SK-N-SH (cell line): ENCODE measurements around the gene LANCL2. TPM values are rescaled to one million over a fixed set of nuclear protein-coding genes. Genes with fewer than 3 reads are reported as not detected.
A peak's percentile ranks its signal among the peaks of the same experiment; 100 is the strongest.

Experiments used
- CTCF ChIA-PET: fragments of 300-600, 350-600 bp; formaldehyde crosslinking; extraction: SDS; loops from one replicate; lab custom pipeline; 2021; lab: Yijun Ruan, JAX
- POLR2A ChIA-PET: fragments of 350-600 bp; sonication (Branson Sonifier 250); formaldehyde crosslinking; extraction: SDS; loops from one replicate; lab custom pipeline; 2020; ENCODE audit warnings: antibody characterized with exemption, inconsistent platforms; lab: Yijun Ruan, JAX
- DNase-seq: peaks from one replicate; pipeline ENCODE4 v3.0.0; 2012
- H2AFZ ChIP-seq: fragments of 200-600 bp; sonication (generic); 2 replicates; pipeline ENCODE4 v1.8.1; 2016; ENCODE audit warnings: antibody characterized with exemption, mild to moderate bottlenecking, low read depth
- H3F3A ChIP-seq: fragments of 200-600 bp; sonication (generic); replicated peaks from 2 replicates; pipeline ENCODE3; 2016; ENCODE audit warnings: antibody characterized with exemption, mild to moderate bottlenecking; ENCODE audit not compliant: insufficient read depth
- H3K27ac ChIP-seq, 2 experiments: fragments of 200-500 bp in 1 of 2; fragments of 200-600 bp in 1 of 2; sonication (Bioruptor generic) in 1 of 2; sonication (generic), shearing (Covaris generic) in 1 of 2; 2 replicates each; pipeline versions ENCODE4 v1.5.1 to v1.6.1; 2014 to 2016; ENCODE audit warnings: low read depth in 2 of 2, inconsistent platforms in 1 of 2, low read length in 1 of 2, mild to moderate bottlenecking in 1 of 2, mixed read lengths in 1 of 2
- H3K27me3 ChIP-seq: fragments of 200-600 bp; sonication (generic), shearing (Covaris generic); 2 replicates; pipeline ENCODE4 v1.6.1; 2016; ENCODE audit warnings: mixed run types; ENCODE audit not compliant: insufficient read depth
- H3K36me3 ChIP-seq, 2 experiments: fragments of 200-500 bp in 1 of 2; fragments of 200-600 bp in 1 of 2; sonication (Bioruptor generic) in 1 of 2; sonication (generic) in 1 of 2; replicated peaks in 1 of 2; 2 replicates each; pipeline versions ENCODE3 to v1.5.1; 2014 to 2016; ENCODE audit warnings: low read length in 1 of 2, mild to moderate bottlenecking in 1 of 2; ENCODE audit not compliant: insufficient read depth in 2 of 2, control insufficient read depth in 1 of 2
- H3K4me1 ChIP-seq, 2 experiments: fragments of 200-500 bp in 1 of 2; fragments of 200-600 bp in 1 of 2; sonication (Bioruptor generic) in 1 of 2; sonication (generic), shearing (Covaris generic) in 1 of 2; 2 replicates each; pipeline versions ENCODE4 v1.5.1 to v1.6.1; 2014 to 2016; ENCODE audit warnings: low read depth in 1 of 2, low read length in 1 of 2, mixed run types in 1 of 2; ENCODE audit not compliant: insufficient read depth in 2 of 2, control insufficient read depth in 1 of 2
- H3K4me2 ChIP-seq: fragments of 200-600 bp; sonication (generic), shearing (Covaris generic); 2 replicates; pipeline ENCODE4 v1.6.1; 2017; ENCODE audit warnings: mixed run types
- H3K4me3 ChIP-seq, 2 experiments: fragments of 200-500 bp in 1 of 2; fragments of 200-600 bp in 1 of 2; sonication (Bioruptor generic) in 1 of 2; sonication (generic), shearing (Covaris generic) in 1 of 2; 2 replicates each; pipeline versions ENCODE4 v1.5.1 to v1.8.1; 2014 to 2016; ENCODE audit warnings: low read depth in 2 of 2, inconsistent platforms in 1 of 2, low read length in 1 of 2, mild to moderate bottlenecking in 1 of 2, mixed read lengths in 1 of 2, moderate library complexity in 1 of 2
- H3K79me2 ChIP-seq: fragments of 200-600 bp; sonication (generic); 2 replicates; pipeline ENCODE4 v1.8.1; 2017; ENCODE audit warnings: mild to moderate bottlenecking; ENCODE audit not compliant: insufficient read depth
- H3K9ac ChIP-seq: fragments of 200-600 bp; sonication (generic); 2 replicates; pipeline ENCODE4 v1.6.1; 2017; ENCODE audit warnings: mixed run types
- H3K9me2 ChIP-seq: fragments of 200-600 bp; sonication (generic); 2 replicates; pipeline ENCODE4 v1.6.1; 2017; ENCODE audit warnings: mixed run types
- H3K9me3 ChIP-seq: fragments of 200-600 bp; sonication (generic); 2 replicates; pipeline ENCODE4 v1.6.1; 2017; ENCODE audit warnings: mixed run types, mild to moderate bottlenecking, moderate library complexity
- H4K20me1 ChIP-seq: fragments of 200-600 bp; sonication (generic); 2 replicates; pipeline ENCODE4 v1.6.1; 2017; ENCODE audit warnings: mild to moderate bottlenecking, mixed run types; ENCODE audit not compliant: insufficient read depth
- FOSL2 ChIP-seq: IDR thresholded peaks from 2 replicates; pipeline ENCODE4 v1.4.0; 2012; ENCODE audit warnings: low read depth, mild to moderate bottlenecking, moderate library complexity, borderline replicate concordance
- FOXJ3 ChIP-seq: sonication (generic); formaldehyde crosslinking; IDR thresholded peaks from 2 replicates; pipeline ENCODE4 v1.5.1; 2020; ENCODE audit warnings: mild to moderate bottlenecking, missing genetic modification reagents
- GABPA ChIP-seq: IDR thresholded peaks from 2 replicates; pipeline ENCODE4 v1.4.0; 2012; ENCODE audit warnings: low read depth, mild to moderate bottlenecking
- GATA2 ChIP-seq: sonication (generic); formaldehyde crosslinking; IDR thresholded peaks from 2 replicates; pipeline ENCODE4 v1.5.0; 2020; ENCODE audit warnings: mild to moderate bottlenecking, missing genetic modification reagents
- JUND ChIP-seq: IDR thresholded peaks from 2 replicates; pipeline ENCODE4 v1.4.0; 2012
- MXI1 ChIP-seq: IDR thresholded peaks from 2 replicates; pipeline ENCODE4 v1.6.1; 2012; ENCODE audit warnings: mild to moderate bottlenecking, low read depth, low read length, improper control_type of control experiment
- NFIC ChIP-seq: IDR thresholded peaks from 2 replicates; pipeline ENCODE4 v1.4.0; 2012; ENCODE audit warnings: borderline replicate concordance
- NRF1 ChIP-seq: IDR thresholded peaks from 2 replicates; pipeline ENCODE4 v1.6.1; 2012; ENCODE audit warnings: low read depth, mild to moderate bottlenecking, low read length
- RCOR1 ChIP-seq: fragments of 150-350 bp; IDR thresholded peaks from 2 replicates; pipeline ENCODE4 v1.6.1; 2017; ENCODE audit warnings: antibody characterized with exemption, low read length
- RFX5 ChIP-seq: IDR thresholded peaks from 2 replicates; pipeline ENCODE4 v1.6.1; 2012; ENCODE audit warnings: mild to moderate bottlenecking, improper control_type of control experiment, low read length
- RXRA ChIP-seq: IDR thresholded peaks from 2 replicates; pipeline ENCODE4 v1.4.0; 2012; ENCODE audit warnings: low read depth, mild to moderate bottlenecking, borderline replicate concordance
- TAF1 ChIP-seq: IDR thresholded peaks from 2 replicates; pipeline ENCODE4 v1.6.1; 2012; ENCODE audit warnings: low read depth, mild to moderate bottlenecking, low read length, moderate library complexity, borderline replicate concordance
- TCF12 ChIP-seq: IDR thresholded peaks from 2 replicates; pipeline ENCODE4 v1.4.0; 2012
- WGBS: methylation state at CpG from one replicate; pipeline ENCODE4 v1.1.6; 2017; ENCODE audit warnings: low lambda C conversion rate; 5-methylcytosine and 5-hydroxymethylcytosine counted together
- polyA plus RNA-seq, 3 experiments: library from polyadenylated mRNA; depleted of rRNA; stranded (reverse); fragments of >200 nt; gene quantifications; 2 replicates each; pipeline ENCODE4 v1.2.3, GENCODE V29; 2012
- TF ChIP-seq, protein P1 (sequence below): fragments of 150-350 bp; IDR thresholded peaks from 2 replicates; pipeline ENCODE4 v1.6.1; 2016; ENCODE audit warnings: mild to moderate bottlenecking, low read depth, low read length
- TF ChIP-seq, protein P2 (sequence below): IDR thresholded peaks from 2 replicates; pipeline ENCODE4; 2012
- TF ChIP-seq, protein P3 (sequence below): fragments of 200-600 bp; sonication (generic); IDR thresholded peaks from 2 replicates; pipeline ENCODE4 v1.6.1; 2017; ENCODE audit warnings: antibody characterized with exemption, mild to moderate bottlenecking, moderate library complexity
- TF ChIP-seq, protein P4 (sequence below): IDR thresholded peaks from 2 replicates; pipeline ENCODE4 v1.4.0; 2012; ENCODE audit warnings: low read depth, borderline replicate concordance
- TF ChIP-seq, protein P5 (sequence below): IDR thresholded peaks from 2 replicates; pipeline ENCODE4 v1.4.0; 2012; ENCODE audit warnings: low read depth

The LANCL2 gene
- polyA plus RNA-seq, 1 of the 3 experiments (the other 2 are of a cell fraction), result 36.7 TPM

DNA sequence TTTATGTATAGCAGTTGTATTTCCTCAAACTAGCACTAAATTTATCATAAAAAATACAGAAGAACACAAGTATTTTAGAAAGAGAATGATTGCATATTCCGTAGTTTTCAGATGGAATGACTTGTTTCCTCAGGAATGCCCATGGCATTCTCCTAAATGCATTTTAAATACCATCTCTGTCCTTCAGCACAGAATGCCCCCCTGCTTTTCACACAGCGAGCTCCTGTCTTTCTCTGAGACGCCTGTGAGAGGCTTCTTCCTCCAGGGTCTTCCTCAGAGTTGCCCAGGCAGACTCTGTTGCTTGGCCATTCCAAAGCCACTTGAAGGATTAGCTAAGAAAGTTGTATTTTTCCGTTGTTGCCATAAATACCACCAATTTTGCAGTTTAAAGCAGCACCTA lies 10.1 kb downstream of the LANCL2 start:
- Histone ChIP-seq H3K27ac (0 out of 4 replicates have a peak overlapping the region, but pooled peaks of 1 of the 2 experiments have one; percentile 3), H3K4me1 (peaks cover 0 to 4% of the 10 kb centered on the region in 2 experiments; a peak in 2 of 4 replicates), H3K79me2 (peaks cover 92% of the 10 kb centered on the region), H3F3A (peaks cover 4% of the 10 kb centered on the region), H3K4me3 (no peak overlapping the region), H3K4me2 (no peak overlapping the region), H3K9me3 (no peaks in the 10 kb centered on the region), H2AFZ (no peak overlapping the region), H4K20me1 (no peaks in the 10 kb centered on the region), H3K9me2 (no peaks in the 10 kb centered on the region), H3K9ac (no peak overlapping the region), H3K27me3 (no peaks in the 10 kb centered on the region), H3K36me3 (peaks cover 0 to 26% of the 10 kb centered on the region in 2 experiments)
- ChIA-PET CTCF (interaction anchor here (0.6 to 4.4 kb wide), 9 partner anchors 8 to 914 kb away, joined by 3 to 16 read pairs (median 4); no protein-coding TSS in a partner anchor), POLR2A (interaction anchor here (1.5 kb wide), 1 partner anchor 10 kb away, joined by 5 read pairs; the partner anchor contains the start of gene LANCL2)
- no peak for DNase-seq
- 80% methylated on average over 4 of the region's 4 CpGs for WGBS
- TF ChIP-seq NRF1 (no peak), RCOR1 (no peak), FOSL2 (no peak), FOXJ3 (CRISPR knock-in tag) (no peak), TAF1 (no peak), NFIC (no peak), TCF12 (no peak), RFX5 (no peak), JUND (peak; percentile 12; the same call in 1 of the 2 replicates), RXRA (no peak), MXI1 (no peak), GABPA (no peak), GATA2 (CRISPR knock-in tag) (no peak)
- TF ChIP-seq, protein P1, sequence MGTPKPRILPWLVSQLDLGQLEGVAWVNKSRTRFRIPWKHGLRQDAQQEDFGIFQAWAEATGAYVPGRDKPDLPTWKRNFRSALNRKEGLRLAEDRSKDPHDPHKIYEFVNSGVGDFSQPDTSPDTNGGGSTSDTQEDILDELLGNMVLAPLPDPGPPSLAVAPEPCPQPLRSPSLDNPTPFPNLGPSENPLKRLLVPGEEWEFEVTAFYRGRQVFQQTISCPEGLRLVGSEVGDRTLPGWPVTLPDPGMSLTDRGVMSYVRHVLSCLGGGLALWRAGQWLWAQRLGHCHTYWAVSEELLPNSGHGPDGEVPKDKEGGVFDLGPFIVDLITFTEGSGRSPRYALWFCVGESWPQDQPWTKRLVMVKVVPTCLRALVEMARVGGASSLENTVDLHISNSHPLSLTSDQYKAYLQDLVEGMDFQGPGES, result no peak
- TF ChIP-seq, protein P2, sequence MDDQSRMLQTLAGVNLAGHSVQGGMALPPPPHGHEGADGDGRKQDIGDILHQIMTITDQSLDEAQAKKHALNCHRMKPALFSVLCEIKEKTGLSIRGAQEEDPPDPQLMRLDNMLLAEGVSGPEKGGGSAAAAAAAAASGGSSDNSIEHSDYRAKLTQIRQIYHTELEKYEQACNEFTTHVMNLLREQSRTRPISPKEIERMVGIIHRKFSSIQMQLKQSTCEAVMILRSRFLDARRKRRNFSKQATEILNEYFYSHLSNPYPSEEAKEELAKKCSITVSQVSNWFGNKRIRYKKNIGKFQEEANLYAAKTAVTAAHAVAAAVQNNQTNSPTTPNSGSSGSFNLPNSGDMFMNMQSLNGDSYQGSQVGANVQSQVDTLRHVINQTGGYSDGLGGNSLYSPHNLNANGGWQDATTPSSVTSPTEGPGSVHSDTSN, result 0 out of 2 replicates have a peak, but pooled peaks have one; percentile 10
- TF ChIP-seq, protein P3, sequence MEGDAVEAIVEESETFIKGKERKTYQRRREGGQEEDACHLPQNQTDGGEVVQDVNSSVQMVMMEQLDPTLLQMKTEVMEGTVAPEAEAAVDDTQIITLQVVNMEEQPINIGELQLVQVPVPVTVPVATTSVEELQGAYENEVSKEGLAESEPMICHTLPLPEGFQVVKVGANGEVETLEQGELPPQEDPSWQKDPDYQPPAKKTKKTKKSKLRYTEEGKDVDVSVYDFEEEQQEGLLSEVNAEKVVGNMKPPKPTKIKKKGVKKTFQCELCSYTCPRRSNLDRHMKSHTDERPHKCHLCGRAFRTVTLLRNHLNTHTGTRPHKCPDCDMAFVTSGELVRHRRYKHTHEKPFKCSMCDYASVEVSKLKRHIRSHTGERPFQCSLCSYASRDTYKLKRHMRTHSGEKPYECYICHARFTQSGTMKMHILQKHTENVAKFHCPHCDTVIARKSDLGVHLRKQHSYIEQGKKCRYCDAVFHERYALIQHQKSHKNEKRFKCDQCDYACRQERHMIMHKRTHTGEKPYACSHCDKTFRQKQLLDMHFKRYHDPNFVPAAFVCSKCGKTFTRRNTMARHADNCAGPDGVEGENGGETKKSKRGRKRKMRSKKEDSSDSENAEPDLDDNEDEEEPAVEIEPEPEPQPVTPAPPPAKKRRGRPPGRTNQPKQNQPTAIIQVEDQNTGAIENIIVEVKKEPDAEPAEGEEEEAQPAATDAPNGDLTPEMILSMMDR, result no peak
- TF ChIP-seq, protein P4, sequence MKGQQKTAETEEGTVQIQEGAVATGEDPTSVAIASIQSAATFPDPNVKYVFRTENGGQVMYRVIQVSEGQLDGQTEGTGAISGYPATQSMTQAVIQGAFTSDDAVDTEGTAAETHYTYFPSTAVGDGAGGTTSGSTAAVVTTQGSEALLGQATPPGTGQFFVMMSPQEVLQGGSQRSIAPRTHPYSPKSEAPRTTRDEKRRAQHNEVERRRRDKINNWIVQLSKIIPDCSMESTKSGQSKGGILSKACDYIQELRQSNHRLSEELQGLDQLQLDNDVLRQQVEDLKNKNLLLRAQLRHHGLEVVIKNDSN, result no peak
- TF ChIP-seq, protein P5, sequence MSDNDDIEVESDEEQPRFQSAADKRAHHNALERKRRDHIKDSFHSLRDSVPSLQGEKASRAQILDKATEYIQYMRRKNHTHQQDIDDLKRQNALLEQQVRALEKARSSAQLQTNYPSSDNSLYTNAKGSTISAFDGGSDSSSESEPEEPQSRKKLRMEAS, result no peak
